Coronary artery (tissue), 2 donors: Measurements from ENCODE around the gene CTSO.

Experiments used
- DNase-seq: peaks from one replicate; pipeline ENCODE4 v3.0.0-alpha.2; 2017; ENCODE audit warnings: low spot score
- H3K27ac ChIP-seq, 2 donors: fragments of 200-600 bp; sonication (generic); one replicate each; pipeline ENCODE4 v1.5.1; 2016 to 2019
- H3K4me3 ChIP-seq: fragments of 200-600 bp; sonication (generic); 2 replicates; pipeline ENCODE4 v1.5.1; 2016; ENCODE audit warnings: mild to moderate bottlenecking, moderate library complexity
- TF ChIP-seq, protein P1 (sequence below): fragments of 200-600 bp; sonication (generic); IDR thresholded peaks from one replicate; pipeline ENCODE4 v1.5.1; 2019; ENCODE audit warnings: antibody characterized with exemption

Gene CTSO

DNA sequence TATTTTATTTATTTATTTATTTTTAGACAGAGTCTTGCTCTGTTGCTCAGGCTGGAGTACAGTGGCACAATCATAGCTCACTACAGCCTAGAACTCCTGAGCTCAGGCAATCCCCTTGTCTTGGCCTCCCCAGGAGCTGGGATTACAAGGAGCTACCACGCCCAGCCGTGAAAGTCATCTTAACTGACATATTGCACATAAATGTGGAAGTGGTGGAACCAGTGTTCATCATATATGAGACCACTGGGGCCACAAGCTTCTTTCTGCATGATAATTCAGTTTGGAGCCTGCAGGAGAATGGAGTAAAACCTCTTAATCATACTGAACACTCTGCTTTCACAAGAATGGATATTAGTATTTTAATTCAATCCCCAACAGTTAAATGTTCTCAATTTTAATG, 12.5 kb upstream of the CTSO start:
- Histone ChIP-seq H3K27ac (no peak overlapping the region), H3K4me3 (no peak overlapping the region)
- TF ChIP-seq, protein P1, sequence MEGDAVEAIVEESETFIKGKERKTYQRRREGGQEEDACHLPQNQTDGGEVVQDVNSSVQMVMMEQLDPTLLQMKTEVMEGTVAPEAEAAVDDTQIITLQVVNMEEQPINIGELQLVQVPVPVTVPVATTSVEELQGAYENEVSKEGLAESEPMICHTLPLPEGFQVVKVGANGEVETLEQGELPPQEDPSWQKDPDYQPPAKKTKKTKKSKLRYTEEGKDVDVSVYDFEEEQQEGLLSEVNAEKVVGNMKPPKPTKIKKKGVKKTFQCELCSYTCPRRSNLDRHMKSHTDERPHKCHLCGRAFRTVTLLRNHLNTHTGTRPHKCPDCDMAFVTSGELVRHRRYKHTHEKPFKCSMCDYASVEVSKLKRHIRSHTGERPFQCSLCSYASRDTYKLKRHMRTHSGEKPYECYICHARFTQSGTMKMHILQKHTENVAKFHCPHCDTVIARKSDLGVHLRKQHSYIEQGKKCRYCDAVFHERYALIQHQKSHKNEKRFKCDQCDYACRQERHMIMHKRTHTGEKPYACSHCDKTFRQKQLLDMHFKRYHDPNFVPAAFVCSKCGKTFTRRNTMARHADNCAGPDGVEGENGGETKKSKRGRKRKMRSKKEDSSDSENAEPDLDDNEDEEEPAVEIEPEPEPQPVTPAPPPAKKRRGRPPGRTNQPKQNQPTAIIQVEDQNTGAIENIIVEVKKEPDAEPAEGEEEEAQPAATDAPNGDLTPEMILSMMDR = no peak
- no peak for DNase-seq

DNA sequence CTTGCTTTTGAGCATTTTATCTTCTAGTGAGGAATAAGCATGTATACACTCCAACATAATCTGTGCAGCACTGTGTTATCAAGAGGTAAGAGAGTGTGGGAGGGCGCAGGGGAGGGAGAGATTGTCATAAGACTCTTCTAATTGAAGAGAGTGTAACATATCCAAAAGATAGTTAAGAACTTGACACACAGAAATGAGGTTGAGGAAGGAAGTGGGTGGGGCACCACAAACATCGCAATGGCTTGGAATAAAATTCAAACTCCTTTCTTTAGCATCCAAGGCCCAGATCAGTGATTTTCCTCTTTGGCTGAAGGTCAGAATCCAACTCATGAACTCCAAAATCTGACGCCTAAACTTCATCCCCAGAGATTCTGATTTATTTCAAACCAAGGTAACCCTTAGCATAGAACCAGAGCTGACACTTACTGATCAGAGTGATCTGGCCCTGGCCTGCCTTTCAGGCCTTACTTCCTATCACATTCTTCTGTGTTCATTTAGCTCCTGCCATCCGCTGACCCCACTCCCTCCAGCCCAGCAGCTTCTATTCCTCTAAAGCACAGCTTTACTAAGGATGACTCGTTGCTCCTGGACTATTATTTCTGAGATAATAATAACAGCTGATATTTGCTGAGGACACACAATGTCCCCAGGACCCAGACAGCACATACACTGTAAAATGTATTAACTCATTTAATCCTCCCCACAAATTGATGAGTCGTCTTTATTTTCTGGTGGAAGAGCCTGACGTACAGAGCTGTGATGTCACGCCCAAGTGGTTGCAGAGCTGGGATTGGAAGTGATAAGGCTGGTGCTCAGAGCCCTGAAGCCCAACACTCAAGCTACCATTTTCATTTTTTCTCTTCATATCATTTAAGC, 10.6 kb upstream of the CTSO start:
- Histone ChIP-seq H3K27ac (peak overlapping the region in 1 of 2 donors; percentile 54), H3K4me3 (no peak overlapping the region)
- TF ChIP-seq, protein P1 = no peak
- DNase-seq = no peak

GRCh38 chr4:155962767-155963166, 9.1 kb upstream of the CTSO start:
- TF ChIP-seq, protein P1 = no peak
- DNase-seq = no peak
- H3K27ac ChIP-seq = no peak overlapping the region
- no peak overlapping the region for H3K4me3 ChIP-seq

DNA sequence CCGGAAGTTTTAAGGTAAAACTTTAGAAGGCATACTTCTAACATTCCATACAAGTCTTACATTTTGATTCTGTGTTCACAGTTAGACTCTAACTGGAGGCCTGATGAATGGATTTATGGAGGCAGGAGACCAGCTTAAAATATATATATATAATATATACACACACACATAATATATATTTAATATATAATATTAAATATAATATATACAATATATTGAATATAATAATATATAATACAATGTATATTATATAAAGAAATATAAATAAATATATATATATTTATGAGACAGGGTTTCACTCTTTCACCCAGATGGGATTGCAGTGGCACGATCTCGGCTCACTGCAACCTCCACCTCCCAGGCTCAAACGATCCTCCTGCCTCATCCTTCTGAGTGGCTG, 7.9 kb upstream of the CTSO start:
- TF ChIP-seq, protein P1 = no peak
- no peak overlapping the region for H3K4me3 ChIP-seq
- DNase-seq = no peak
- H3K27ac ChIP-seq = no peak overlapping the region

DNA sequence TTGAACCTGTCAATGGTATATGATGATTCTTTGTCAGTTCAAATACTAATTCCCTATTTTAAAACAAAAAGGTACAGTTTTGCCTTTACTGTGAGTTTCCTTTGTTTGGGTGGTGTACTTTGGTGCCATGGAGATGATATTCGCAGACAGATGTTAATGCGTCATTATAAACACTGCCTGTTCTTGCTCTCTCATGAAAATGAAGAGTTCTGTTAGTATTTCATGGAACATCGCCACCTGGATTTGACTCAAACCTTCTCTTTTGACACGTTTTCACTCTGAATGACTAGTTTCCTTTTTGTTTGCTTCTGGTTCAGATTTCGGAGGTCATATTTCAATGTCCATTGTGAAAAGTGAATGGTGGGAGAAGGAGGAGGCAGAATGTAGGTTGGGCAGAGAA, 6.9 kb upstream of the CTSO start:
- DNase-seq = no peak
- Histone ChIP-seq H3K27ac (no peak overlapping the region), H3K4me3 (no peak overlapping the region)
- TF ChIP-seq, protein P1 = no peak

- H3K4me3 ChIP-seq = no peak overlapping the region
- DNase-seq = no peak
- no peak overlapping the region for H3K27ac ChIP-seq
- TF ChIP-seq, protein P1 = no peak
These were observed 5.8 kb upstream of the CTSO start for GRCh38 chr4:155959417-155959816.

DNA sequence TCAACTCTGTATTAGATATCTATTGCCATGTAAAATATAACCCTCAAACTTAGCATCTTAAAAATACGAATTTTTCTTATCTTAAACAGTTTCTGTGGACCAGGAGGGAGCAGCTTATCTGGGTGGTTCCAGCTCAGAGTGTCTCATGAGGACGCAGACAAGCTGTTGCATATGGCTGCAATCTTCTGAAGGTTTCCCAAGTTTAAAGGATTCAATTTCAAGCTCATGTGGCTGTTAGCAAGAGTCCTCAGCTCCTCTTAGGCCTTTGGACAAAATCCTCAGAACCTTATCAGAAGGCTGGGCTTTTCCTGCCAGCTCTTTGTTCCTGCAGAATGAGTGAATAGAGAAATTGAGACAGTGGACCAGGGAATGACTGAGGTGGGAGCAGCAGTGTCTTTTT, 2.8 kb upstream of the CTSO start:
- no peak overlapping the region for H3K4me3 ChIP-seq
- DNase-seq = no peak
- TF ChIP-seq, protein P1 = no peak
- no peak overlapping the region for H3K27ac ChIP-seq
